Cardiac fibroblast (primary cell): Measurements from ENCODE around the gene FOXC2.

Experiments
- DNase-seq, 2 donors: peaks; one replicate each; pipeline versions ENCODE4 v3.0.0 to v3.0.0-alpha.2; 2010; ENCODE audit warnings: low read depth in 2 of 2
- H3K4me3 ChIP-seq, 2 donors: replicated peaks in 1 of 2; 1 replicate in 1 of 2; 2 replicates in 1 of 2; pipeline ENCODE4 v1.5.1; 2011; ENCODE audit warnings: low read depth in 2 of 2, low read length in 2 of 2, mild to moderate bottlenecking in 2 of 2, moderate library complexity in 1 of 2
- TF ChIP-seq, protein P1 (sequence below): IDR thresholded peaks from one replicate; pipeline ENCODE4 v1.5.1; 2011; ENCODE audit warnings: low read depth, mild to moderate bottlenecking, low read length, inconsistent platforms

FOXC2 gene

DNA sequence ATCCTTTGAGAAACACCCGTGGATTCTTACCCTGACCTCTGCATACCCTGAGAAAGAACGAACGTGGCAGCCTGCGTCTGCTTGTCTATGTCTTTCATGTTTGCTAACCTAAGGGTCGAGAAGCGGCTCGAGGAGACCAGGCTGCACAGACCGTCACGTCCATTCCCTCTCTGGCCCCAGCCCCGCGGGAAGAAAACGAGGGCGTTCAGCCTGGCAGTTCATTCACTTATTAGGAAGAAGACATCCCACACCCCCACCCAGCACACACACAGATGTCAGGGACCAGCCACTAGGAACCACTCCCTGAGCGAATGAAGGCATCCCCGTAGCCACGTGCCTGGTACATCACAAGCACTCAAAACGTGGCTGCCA, 10.9 kb upstream of the FOXC2 start:
- DNase-seq = no peak
- peak overlapping the region; percentile 89 to 98 for H3K4me3 ChIP-seq
- TF ChIP-seq, protein P1, sequence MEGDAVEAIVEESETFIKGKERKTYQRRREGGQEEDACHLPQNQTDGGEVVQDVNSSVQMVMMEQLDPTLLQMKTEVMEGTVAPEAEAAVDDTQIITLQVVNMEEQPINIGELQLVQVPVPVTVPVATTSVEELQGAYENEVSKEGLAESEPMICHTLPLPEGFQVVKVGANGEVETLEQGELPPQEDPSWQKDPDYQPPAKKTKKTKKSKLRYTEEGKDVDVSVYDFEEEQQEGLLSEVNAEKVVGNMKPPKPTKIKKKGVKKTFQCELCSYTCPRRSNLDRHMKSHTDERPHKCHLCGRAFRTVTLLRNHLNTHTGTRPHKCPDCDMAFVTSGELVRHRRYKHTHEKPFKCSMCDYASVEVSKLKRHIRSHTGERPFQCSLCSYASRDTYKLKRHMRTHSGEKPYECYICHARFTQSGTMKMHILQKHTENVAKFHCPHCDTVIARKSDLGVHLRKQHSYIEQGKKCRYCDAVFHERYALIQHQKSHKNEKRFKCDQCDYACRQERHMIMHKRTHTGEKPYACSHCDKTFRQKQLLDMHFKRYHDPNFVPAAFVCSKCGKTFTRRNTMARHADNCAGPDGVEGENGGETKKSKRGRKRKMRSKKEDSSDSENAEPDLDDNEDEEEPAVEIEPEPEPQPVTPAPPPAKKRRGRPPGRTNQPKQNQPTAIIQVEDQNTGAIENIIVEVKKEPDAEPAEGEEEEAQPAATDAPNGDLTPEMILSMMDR = no peak

DNA sequence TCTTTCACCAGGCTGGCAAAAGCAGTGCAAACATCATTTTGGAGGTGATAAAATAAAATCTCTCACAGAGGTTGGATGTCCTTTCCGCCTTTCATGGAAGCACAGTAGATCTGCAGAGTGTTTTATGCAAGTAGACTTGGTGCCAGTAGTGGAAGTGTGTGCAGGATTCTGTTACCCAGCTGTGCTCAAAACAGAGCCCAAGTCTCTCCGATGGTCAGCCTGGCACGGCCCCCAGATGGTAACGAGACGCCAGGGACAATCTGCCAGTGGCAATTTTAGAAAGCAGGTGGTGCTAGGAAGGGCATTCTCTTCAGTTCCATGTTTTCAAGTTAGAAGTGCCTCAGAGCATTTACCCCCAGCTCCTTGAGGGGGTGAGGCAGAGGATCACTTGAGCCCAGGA, 10.1 kb upstream of the FOXC2 start:
- TF ChIP-seq, protein P1 = no peak

DNA sequence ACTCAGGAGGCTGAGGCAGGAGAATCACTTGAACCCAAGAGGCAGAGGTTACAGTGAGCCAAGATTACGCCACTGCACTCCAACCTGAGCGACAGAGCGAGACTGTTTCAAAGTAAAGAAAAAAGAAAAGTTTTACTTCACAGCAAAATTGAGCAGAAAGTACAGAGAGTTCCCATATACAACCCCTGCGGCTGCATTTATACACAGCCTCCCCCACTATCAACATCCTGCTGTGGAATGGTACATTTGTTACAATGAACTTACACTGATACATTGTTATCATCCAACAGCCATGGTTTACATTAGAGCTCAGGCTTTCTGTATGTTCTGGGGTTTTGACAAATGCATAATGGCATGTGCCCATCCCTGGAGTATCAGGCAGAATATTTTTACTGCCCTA, 9.0 kb upstream of the FOXC2 start:
- TF ChIP-seq, protein P1 = no peak
- no peak for DNase-seq
- no peak overlapping the region for H3K4me3 ChIP-seq

More for the DNA sequence above, 10.1 kb upstream of the FOXC2 start:
- DNase-seq = no peak
- no peak overlapping the region for H3K4me3 ChIP-seq

DNA sequence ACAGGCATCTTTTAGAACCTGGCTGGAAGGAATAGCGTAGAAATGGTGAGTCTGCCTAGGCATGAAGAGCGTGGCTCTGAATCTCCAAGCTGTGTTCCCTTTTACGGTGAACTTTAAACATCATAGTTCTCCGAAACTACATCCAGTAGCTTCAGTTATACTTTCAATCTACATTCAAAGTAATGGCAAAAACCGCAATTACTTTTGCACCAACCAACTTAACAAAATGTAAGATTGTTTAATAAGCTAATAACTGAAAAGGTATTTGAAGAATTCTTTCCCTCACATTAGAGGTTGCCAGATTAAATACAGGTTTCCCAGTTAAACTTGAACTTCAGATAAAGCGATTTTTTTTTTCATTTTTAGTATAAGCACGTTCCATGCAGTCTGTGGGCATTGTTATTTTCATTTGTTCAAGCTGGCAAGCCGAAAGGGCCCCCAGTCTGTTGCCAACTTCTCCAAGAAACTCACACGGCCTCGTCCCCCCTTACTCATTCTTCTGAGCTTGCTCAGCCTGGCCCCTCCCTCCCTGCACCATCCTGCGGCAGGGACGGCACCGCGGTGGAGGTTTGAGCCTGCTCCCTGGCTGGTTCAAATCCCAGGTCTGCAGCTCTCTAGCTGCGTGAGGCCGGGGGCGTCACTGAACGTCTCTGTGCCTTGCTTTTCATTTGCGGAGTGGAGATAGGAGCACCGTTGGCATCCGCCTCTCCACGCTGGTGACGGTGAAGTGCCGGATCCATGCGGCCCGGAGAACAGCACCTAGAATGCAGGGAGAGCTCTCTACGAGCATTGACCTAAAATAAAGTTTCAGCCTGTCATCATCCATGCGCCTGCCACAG, 8.1 kb upstream of the FOXC2 start:
- no peak overlapping the region for H3K4me3 ChIP-seq
- TF ChIP-seq, protein P1 = no peak
- no peak for DNase-seq

DNA sequence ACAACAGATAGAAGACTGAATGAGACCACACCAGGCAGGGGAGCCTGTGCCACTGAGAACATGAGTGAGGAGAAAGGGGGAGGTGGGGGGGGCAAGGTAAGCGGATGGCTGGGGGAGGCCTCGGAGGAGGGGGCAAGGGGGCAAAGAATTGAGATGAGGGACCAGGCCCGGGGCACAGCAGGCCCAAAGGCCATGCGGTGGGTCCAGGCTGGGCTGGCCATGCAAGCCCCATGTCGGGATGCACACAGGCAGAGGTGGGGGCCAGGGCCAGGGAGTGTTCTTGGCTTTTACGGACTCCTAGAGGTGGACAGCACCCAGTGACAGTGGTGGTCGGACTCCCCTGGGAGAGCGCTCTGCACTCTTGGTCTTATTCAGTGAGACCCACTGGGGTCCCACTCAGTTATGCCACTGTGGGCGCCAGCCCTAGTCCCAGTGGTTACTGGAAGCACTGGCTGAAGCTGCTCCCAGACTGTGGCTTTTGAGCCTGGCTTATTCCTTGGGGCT, 6.8 kb upstream of the FOXC2 start:
- TF ChIP-seq, protein P1 = no peak
- DNase-seq = no peak
- no peak overlapping the region for H3K4me3 ChIP-seq

DNA sequence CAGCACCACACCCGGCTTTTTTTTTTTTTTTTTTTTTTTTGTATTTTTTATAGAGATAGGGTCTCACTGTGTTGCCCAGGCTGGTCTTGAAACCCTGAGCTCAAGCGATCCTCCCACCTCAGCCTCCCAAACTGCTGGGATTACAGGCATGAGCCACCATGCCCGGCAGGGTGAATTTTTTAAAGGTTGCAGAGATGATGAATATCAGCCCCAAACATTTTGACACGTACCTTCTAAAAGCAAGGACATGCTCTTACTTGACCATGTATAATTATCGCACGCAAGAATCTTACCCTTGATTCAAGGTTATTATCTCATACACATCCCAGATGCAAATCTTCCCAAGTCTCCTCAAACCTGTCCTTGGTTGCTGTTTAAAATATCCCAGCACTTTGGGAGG, 4.3 kb upstream of the FOXC2 start:
- DNase-seq = no peak
- no peak overlapping the region for H3K4me3 ChIP-seq
- TF ChIP-seq, protein P1 = no peak
